ENCODE data around the gene PHRF1.

PHRF1 gene

GRCh38 chr11:616320-617198 is 40.3 kb downstream of the PHRF1 start:
- no peak for FAIRE-seq

- no peak for FAIRE-seq
Measured at GRCh38 chr11:617199-617911, 41.1 kb downstream of the PHRF1 start.

- no peak for FAIRE-seq
Measured at GRCh38 chr11:617912-618682, 41.8 kb downstream of the PHRF1 start.

GRCh38 chr11:618856-619627 is 42.8 kb downstream of the PHRF1 start:
- FAIRE-seq, result no peak

- FAIRE-seq, result no peak
Measured at GRCh38 chr11:619628-620050, 43.4 kb downstream of the PHRF1 start.

GRCh38 chr11:620201-620600 is 43.9 kb downstream of the PHRF1 start:
- no peak for FAIRE-seq

GRCh38 chr11:620935-621814 is 44.9 kb downstream of the PHRF1 start:
- FAIRE-seq, result no peak

GRCh38 chr11:621838-622237 is 45.6 kb downstream of the PHRF1 start:
- no peak for FAIRE-seq

- no peak for FAIRE-seq
Measured at GRCh38 chr11:623349-623869, 47.1 kb downstream of the PHRF1 start.

- no peak for FAIRE-seq
Measured at GRCh38 chr11:623999-624704, 47.9 kb downstream of the PHRF1 start.

- FAIRE-seq, result no peak
Measured at GRCh38 chr11:624705-625635, 48.7 kb downstream of the PHRF1 start, which contains the start of gene CDHR5. CDHR5 (minus strand) TSS chr11:624955; CDS start chr11:624902, 53 bp downstream.

- FAIRE-seq, result no peak
Measured at GRCh38 chr11:625636-626268, 49.5 kb downstream of the PHRF1 start.

GRCh38 chr11:626475-627307 is 50.4 kb downstream of the PHRF1 start, which contains the start of gene SCT:
SCT (minus strand) TSS chr11:627181; CDS start chr11:627143, 38 bp downstream.
- no peak for FAIRE-seq

- no peak for FAIRE-seq
Measured at GRCh38 chr11:627308-627576, 51.0 kb downstream of the PHRF1 start.

- no peak for FAIRE-seq
Measured at GRCh38 chr11:628056-628455, 51.8 kb downstream of the PHRF1 start.

GRCh38 chr11:629237-629583 is 52.9 kb downstream of the PHRF1 start:
- no peak for FAIRE-seq

- FAIRE-seq, result no peak
Measured at GRCh38 chr11:630871-631270, 54.6 kb downstream of the PHRF1 start.

- FAIRE-seq, result no peak
Measured at GRCh38 chr11:635945-636510, 59.8 kb downstream of the PHRF1 start.
